CD4-positive, alpha-beta T cell (primary cell): ENCODE results near the gene MLLT3. TPM values are rescaled to one million over a fixed set of nuclear protein-coding genes. Genes with fewer than 3 reads are reported as not detected.

Experiments used
- ATAC-seq: fragments of 200-7000 bp; cut with Tn5 transposase; one replicate; pipeline ENCODE4 v1.10.0; 2022; ENCODE audit warnings: mild to moderate bottlenecking; ENCODE audit not compliant: poor library complexity
- CTCF ChIA-PET: fragments of 350-600 bp; sonication (Branson Sonifier 250); formaldehyde crosslinking; loops from one replicate; lab custom pipeline; 2021; ENCODE audit warnings: antibody characterized with exemption, inconsistent platforms; lab: Charles Lee
- POLR2A ChIA-PET: fragments of 350-600 bp; sonication (Branson Sonifier 250); formaldehyde crosslinking; loops from one replicate; lab custom pipeline; 2021; ENCODE audit warnings: antibody characterized with exemption, inconsistent platforms; lab: Charles Lee
- DNase-seq, 14 experiments: peaks; one replicate each; pipeline ENCODE4 v3.0.0-alpha.2; 2013 to 2020; ENCODE audit warnings: mixed read lengths in 2 of 14
- H3K27ac ChIP-seq, 2 donors: one replicate each; pipeline versions ENCODE4 v1.5.1 to v1.7.0; 2013; ENCODE audit warnings: low read length in 2 of 2, low read depth in 1 of 2, mild to moderate bottlenecking in 1 of 2
- H3K27me3 ChIP-seq, 2 experiments: 1 replicate in 1 of 2; 2 replicates in 1 of 2; pipeline versions ENCODE4 v1.6.1 to v1.7.0; 2013; ENCODE audit warnings: low read length in 2 of 2, control low read depth in 1 of 2, mild to moderate bottlenecking in 1 of 2, moderate library complexity in 1 of 2; ENCODE audit not compliant: insufficient read depth in 2 of 2, control insufficient read depth in 1 of 2
- H3K36me3 ChIP-seq: one replicate; pipeline ENCODE4 v1.6.1; 2013; ENCODE audit warnings: low read length, control low read depth; ENCODE audit not compliant: insufficient read depth
- H3K4me1 ChIP-seq: one replicate; pipeline ENCODE4 v1.6.1; 2013; ENCODE audit warnings: low read length, control low read depth; ENCODE audit not compliant: insufficient read depth
- H3K4me3 ChIP-seq: one replicate; pipeline ENCODE4 v1.5.1; 2013; ENCODE audit warnings: mild to moderate bottlenecking, low read length, moderate library complexity
- H3K9me3 ChIP-seq, 2 experiments: 1 replicate in 1 of 2; 2 replicates in 1 of 2; pipeline versions ENCODE4 v1.6.1 to v1.7.0; 2013; ENCODE audit warnings: low read length in 2 of 2, mild to moderate bottlenecking in 2 of 2, control low read depth in 1 of 2, moderate library complexity in 1 of 2; ENCODE audit not compliant: control insufficient read depth in 1 of 2, insufficient read depth in 1 of 2
- H3K27ac Mint-ChIP-seq: one replicate; pipeline ENCODE4 v1.8.0; 2020; ENCODE audit warnings: mixed read lengths
- H3K27me3 Mint-ChIP-seq: one replicate; pipeline ENCODE4 v1.8.0; 2021; ENCODE audit warnings: mixed read lengths
- H3K36me3 Mint-ChIP-seq: one replicate; pipeline ENCODE4 v1.8.0; 2021; ENCODE audit warnings: low read depth, mixed read lengths
- H3K4me1 Mint-ChIP-seq: one replicate; pipeline ENCODE4 v1.8.0; 2021; ENCODE audit warnings: low read depth, mixed read lengths
- H3K4me3 Mint-ChIP-seq: one replicate; pipeline ENCODE4 v1.8.0; 2020; ENCODE audit warnings: mild to moderate bottlenecking, mixed read lengths
- H3K9me3 Mint-ChIP-seq: one replicate; pipeline ENCODE4 v1.8.0; 2020; ENCODE audit warnings: mixed read lengths
- intact Hi-C, 2 experiments: fragments of 100-400 bp; cut with DNase I in 1 of 2; cut with micrococcal nuclease in 1 of 2; formaldehyde crosslinking; loops; one replicate each; pipeline versions ENCODE4 v1.15.1 to v1.9.0; 2023 to 2025; cut with DNase I, micrococcal nuclease
- total RNA-seq, 174 experiments: library from RNA in 2 of 174; stranded (reverse) in 2 of 174; gene quantifications; one replicate each; pipeline ENCODE4 v1.2.3 and lab custom pipeline; 2021 to 2026
- TF ChIP-seq, protein P1 (sequence below): fragments of 200-600 bp; IDR thresholded peaks from one replicate; pipeline ENCODE4 v1.8.0; 2022; ENCODE audit warnings: antibody characterized with exemption, mild to moderate bottlenecking

The MLLT3 gene
- total RNA-seq, 2 experiments from 2014 or later = 59.2 to 60.6 TPM

DNA sequence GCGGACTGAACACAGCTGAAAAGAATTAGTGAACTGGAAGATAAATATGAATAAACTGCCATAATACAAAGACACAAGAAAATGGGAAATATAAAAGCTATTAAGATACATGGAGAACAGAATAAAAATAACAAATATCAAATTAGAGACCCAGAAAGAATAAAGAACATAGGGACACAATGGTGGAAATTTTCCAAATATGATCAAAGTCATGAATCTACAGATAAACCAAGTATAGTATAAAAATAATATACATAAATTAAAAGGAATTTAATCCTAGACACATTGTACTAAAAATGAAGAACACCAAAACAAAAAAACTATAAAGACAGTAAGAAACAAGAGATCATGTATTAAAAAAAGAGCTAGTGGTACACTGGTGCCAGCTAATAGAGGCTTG lies 194.9 kb downstream of the MLLT3 start:
- TF ChIP-seq, protein P1, sequence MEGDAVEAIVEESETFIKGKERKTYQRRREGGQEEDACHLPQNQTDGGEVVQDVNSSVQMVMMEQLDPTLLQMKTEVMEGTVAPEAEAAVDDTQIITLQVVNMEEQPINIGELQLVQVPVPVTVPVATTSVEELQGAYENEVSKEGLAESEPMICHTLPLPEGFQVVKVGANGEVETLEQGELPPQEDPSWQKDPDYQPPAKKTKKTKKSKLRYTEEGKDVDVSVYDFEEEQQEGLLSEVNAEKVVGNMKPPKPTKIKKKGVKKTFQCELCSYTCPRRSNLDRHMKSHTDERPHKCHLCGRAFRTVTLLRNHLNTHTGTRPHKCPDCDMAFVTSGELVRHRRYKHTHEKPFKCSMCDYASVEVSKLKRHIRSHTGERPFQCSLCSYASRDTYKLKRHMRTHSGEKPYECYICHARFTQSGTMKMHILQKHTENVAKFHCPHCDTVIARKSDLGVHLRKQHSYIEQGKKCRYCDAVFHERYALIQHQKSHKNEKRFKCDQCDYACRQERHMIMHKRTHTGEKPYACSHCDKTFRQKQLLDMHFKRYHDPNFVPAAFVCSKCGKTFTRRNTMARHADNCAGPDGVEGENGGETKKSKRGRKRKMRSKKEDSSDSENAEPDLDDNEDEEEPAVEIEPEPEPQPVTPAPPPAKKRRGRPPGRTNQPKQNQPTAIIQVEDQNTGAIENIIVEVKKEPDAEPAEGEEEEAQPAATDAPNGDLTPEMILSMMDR = no peak
- Histone ChIP-seq H3K4me3 (no peak overlapping the region), H3K4me1 (no peaks in the 10 kb centered on the region), H3K27ac (no peak overlapping the region), H3K27me3 (no peaks in the 10 kb centered on the region), H3K36me3 (no peaks in the 10 kb centered on the region), H3K9me3 (no peaks in the 10 kb centered on the region)
- H3K4me3 Mint-ChIP-seq = no peak overlapping the region
- H3K4me1 Mint-ChIP-seq = peaks cover 37% of the 10 kb centered on the region
- ATAC-seq (no peak), DNase-seq (no peak)
- no peak overlapping the region for H3K27ac Mint-ChIP-seq
- H3K27me3 Mint-ChIP-seq = no peaks in the 10 kb centered on the region
- ChIA-PET CTCF (no interaction called here), POLR2A (no interaction called here)
- H3K9me3 Mint-ChIP-seq = no peaks in the 10 kb centered on the region
- H3K36me3 Mint-ChIP-seq = peaks cover 5% of the 10 kb centered on the region
- intact Hi-C loops = no loop called here

- H3K4me3 Mint-ChIP-seq = no peak overlapping the region
- intact Hi-C loops = no loop called here
- CTCF ChIA-PET = no interaction called here
Observed at GRCh38 chr9:20426019-20426418, 196.3 kb downstream of the MLLT3 start.

DNA sequence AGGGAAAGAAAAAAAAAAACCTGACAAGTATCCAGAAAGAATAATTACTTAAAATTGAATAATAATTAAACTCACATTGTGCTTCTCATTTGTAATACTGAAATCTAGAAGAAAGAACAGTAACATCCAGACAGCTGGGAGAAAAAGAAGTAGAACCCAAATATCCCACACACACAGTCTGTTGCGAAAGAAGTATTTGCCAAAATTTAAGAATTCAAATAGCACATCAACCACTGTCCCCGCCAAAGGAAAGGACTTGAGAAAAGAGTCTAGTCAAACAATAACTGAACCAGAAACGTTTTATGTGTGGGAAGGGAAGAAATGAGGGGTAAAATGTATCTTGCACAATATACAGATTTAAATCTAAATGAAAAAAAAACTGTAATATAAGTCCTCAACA lies 202.8 kb downstream of the MLLT3 start:
- no peak overlapping the region for H3K4me3 ChIP-seq
- H3K4me3 Mint-ChIP-seq = no peak overlapping the region
- ATAC-seq (no peak), DNase-seq (no peak)
- ChIA-PET POLR2A (no interaction called here), CTCF (interaction anchor here (1.2 kb wide), 1 partner anchor 11 kb away, joined by 3 read pairs; no protein-coding TSS in a partner anchor)
- intact Hi-C loops = no loop called here
- H3K4me1 ChIP-seq = no peaks in the 10 kb centered on the region
- no peaks in the 10 kb centered on the region for H3K9me3 ChIP-seq
- peaks cover 5% of the 10 kb centered on the region for H3K36me3 Mint-ChIP-seq
- no peaks in the 10 kb centered on the region for H3K27me3 Mint-ChIP-seq
- H3K27me3 ChIP-seq = no peaks in the 10 kb centered on the region
- H3K27ac Mint-ChIP-seq = no peak overlapping the region
- TF ChIP-seq, protein P1 = no peak
- H3K36me3 ChIP-seq = no peaks in the 10 kb centered on the region
- no peaks in the 10 kb centered on the region for H3K9me3 Mint-ChIP-seq
- H3K4me1 Mint-ChIP-seq = peaks cover 52% of the 10 kb centered on the region
- no peak overlapping the region for H3K27ac ChIP-seq

More at GRCh38 chr9:20426019-20426418, 196.3 kb downstream of the MLLT3 start:
- DNase-seq (no peak), ATAC-seq (no peak)
- H3K27ac ChIP-seq = no peak overlapping the region
- Mint-ChIP-seq H3K9me3 (no peaks in the 10 kb centered on the region), H3K27me3 (no peaks in the 10 kb centered on the region), H3K36me3 (peaks cover 5% of the 10 kb centered on the region), H3K27ac (no peak overlapping the region), H3K4me1 (peaks cover 38% of the 10 kb centered on the region)
- no peak overlapping the region for H3K4me3 ChIP-seq
- no peaks in the 10 kb centered on the region for H3K9me3 ChIP-seq
- no peaks in the 10 kb centered on the region for H3K36me3 ChIP-seq
- POLR2A ChIA-PET = interaction anchor here (1.2 kb wide), 1 partner anchor 12 kb away, joined by 3 read pairs; no protein-coding TSS in a partner anchor
- TF ChIP-seq, protein P1 = no peak
- H3K4me1 ChIP-seq = no peaks in the 10 kb centered on the region
- no peaks in the 10 kb centered on the region for H3K27me3 ChIP-seq
